ENCODE measurements around the gene ASAP3. TPM values are rescaled to one million over a fixed set of nuclear protein-coding genes. Genes with fewer than 3 reads are reported as not detected.
A peak's percentile ranks its signal among the peaks of the same experiment; 100 is the strongest.

The ASAP3 gene
- total and polyA plus RNA-seq, 2 of the 13 experiments (the other 11 are each of a cell fraction or from before 2014, with no cell fraction given): 32.6 to 37.0 TPM

- TF ChIP-seq ZSCAN5A (CRISPR knock-in tag; IDR thresholded peaks at IDR 0.05; ENCODE audit: borderline replicate concordance) (no peak), HMG20A (CRISPR knock-in tag; IDR thresholded peaks at IDR 0.05; ENCODE audit: borderline replicate concordance) (no peak), PBX3 (CRISPR knock-in tag; IDR thresholded peaks at IDR 0.05; ENCODE audit: borderline replicate concordance) (no peak), ZNF256 (CRISPR knock-in tag; conservative IDR thresholded peaks at IDR 0.05) (0 out of 2 replicates have a peak, but pooled peaks have one; percentile 3), ZNF10 (CRISPR knock-in tag; IDR thresholded peaks at IDR 0.05; ENCODE audit: borderline replicate concordance, low read depth) (no peak), SMAD9 (CRISPR knock-in tag; IDR thresholded peaks at IDR 0.05) (no peak), AKNA (CRISPR knock-in tag; IDR thresholded peaks at IDR 0.05; ENCODE audit: borderline replicate concordance) (no peak), ERF (CRISPR knock-in tag; IDR thresholded peaks at IDR 0.05) (0 out of 2 replicates have a peak, but pooled peaks have one; percentile 23), PITX1 (CRISPR knock-in tag; IDR thresholded peaks at IDR 0.05) (0 out of 2 replicates have a peak, but pooled peaks have one; percentile 20), MTA1 (CRISPR knock-in tag; IDR thresholded peaks at IDR 0.05; ENCODE audit: borderline replicate concordance) (0 out of 2 replicates have a peak, but pooled peaks have one; percentile 18), TARDBP (CRISPR knock-in tag; IDR thresholded peaks at IDR 0.05) (no peak), FOXP4 (CRISPR knock-in tag; IDR thresholded peaks at IDR 0.05) (no peak), ZNF362 (CRISPR knock-in tag; IDR thresholded peaks at IDR 0.05; ENCODE audit: borderline replicate concordance) (no peak), ARID3A (IDR thresholded peaks at IDR 0.05; ENCODE audit: low read depth, low read length) (no peak)
These were observed 59.4 kb downstream of the ASAP3 start, which contains the start of gene TCEA3 (continued) for GRCh38 chr1:23424293-23425192.

All from HepG2 (cell line).